HEK293 (cell line): ENCODE results near the gene MCF2L.

Source experiments
- CTCF ChIA-PET: fragments of 350-600 bp; formaldehyde crosslinking; extraction: SDS; loops from one replicate; lab custom pipeline; 2021; ENCODE audit warnings: antibody characterized with exemption; lab: Yijun Ruan, JAX
- POLR2A ChIA-PET: fragments of 300-600 bp; formaldehyde crosslinking; extraction: SDS; loops from one replicate; lab custom pipeline; 2020; ENCODE audit warnings: antibody characterized with exemption, inconsistent platforms; lab: Yijun Ruan, JAX
- H3K27ac ChIP-seq: fragments of 200-500 bp; sonication (Bioruptor generic); 2 replicates; pipeline ENCODE4 v1.5.1; 2014; ENCODE audit warnings: low read depth, low read length, control low read depth, inconsistent platforms; ENCODE audit errors: extremely low read depth
- H3K36me3 ChIP-seq, 2 experiments: fragments of 200-500 bp in 1 of 2; sonication (Bioruptor generic) in 1 of 2; 1 replicate in 1 of 2; 2 replicates in 1 of 2; pipeline ENCODE4 v1.5.1; 2014 to 2017; ENCODE audit warnings: inconsistent platforms in 2 of 2, low read length in 2 of 2; ENCODE audit not compliant: control insufficient read depth in 2 of 2, insufficient read depth in 1 of 2
- H3K4me1 ChIP-seq: fragments of 200-500 bp; sonication (Bioruptor generic); 2 replicates; pipeline ENCODE4 v1.5.1; 2014; ENCODE audit warnings: mild to moderate bottlenecking, low read length, inconsistent platforms; ENCODE audit not compliant: control insufficient read depth, insufficient read depth
- H3K4me3 ChIP-seq: 2 replicates; pipeline ENCODE4 v1.5.1; 2011; ENCODE audit warnings: low read depth, mild to moderate bottlenecking, control low read depth, low read length, moderate library complexity
- H3K9me3 ChIP-seq: fragments of 200-500 bp; sonication (Bioruptor generic); 2 replicates; pipeline ENCODE4 v1.5.1; 2014; ENCODE audit warnings: low read depth, low read length, inconsistent platforms; ENCODE audit not compliant: control insufficient read depth, insufficient read depth
- KLF8 ChIP-seq: fragments of 450-650 bp; formaldehyde crosslinking; IDR thresholded peaks from 2 replicates; pipeline ENCODE4 v1.5.1; 2016; ENCODE audit warnings: missing biosample characterization, missing genetic modification characterization
- MZF1 ChIP-seq: fragments of 450-650 bp; formaldehyde crosslinking; IDR thresholded peaks from 2 replicates; pipeline ENCODE4 v1.5.1; 2017; ENCODE audit warnings: missing biosample characterization, missing genetic modification characterization, borderline replicate concordance
- PRDM6 ChIP-seq: fragments of 450-650 bp; formaldehyde crosslinking; IDR thresholded peaks from 2 replicates; pipeline ENCODE4 v1.5.1; 2017; ENCODE audit warnings: missing biosample characterization, missing genetic modification characterization
- SCRT2 ChIP-seq: fragments of 450-650 bp; formaldehyde crosslinking; IDR thresholded peaks from 2 replicates; pipeline ENCODE4 v1.5.1; 2016; ENCODE audit warnings: missing biosample characterization, missing genetic modification characterization
- SP3 ChIP-seq: fragments of 450-650 bp; formaldehyde crosslinking; IDR thresholded peaks from 2 replicates; pipeline ENCODE4 v1.5.1; 2016; ENCODE audit warnings: missing biosample characterization, missing genetic modification characterization
- ZNF140 ChIP-seq: fragments of 450-650 bp; formaldehyde crosslinking; IDR thresholded peaks from 2 replicates; pipeline ENCODE4 v1.5.1; 2016; ENCODE audit warnings: missing biosample characterization, missing genetic modification characterization
- ZNF155 ChIP-seq: fragments of 450-650 bp; formaldehyde crosslinking; IDR thresholded peaks from 2 replicates; pipeline ENCODE4 v1.5.1; 2016; ENCODE audit warnings: missing biosample characterization, missing genetic modification characterization
- ZNF391 ChIP-seq: fragments of 450-650 bp; formaldehyde crosslinking; IDR thresholded peaks from 2 replicates; pipeline ENCODE4 v1.5.1; 2016; ENCODE audit warnings: low read depth, missing biosample characterization, missing genetic modification characterization, borderline replicate concordance
- ZNF548 ChIP-seq: fragments of 450-650 bp; formaldehyde crosslinking; IDR thresholded peaks from 2 replicates; pipeline ENCODE4 v1.5.1; 2016; ENCODE audit warnings: missing biosample characterization, missing genetic modification characterization
- ZNF571 ChIP-seq: fragments of 450-650 bp; formaldehyde crosslinking; IDR thresholded peaks from 2 replicates; pipeline ENCODE4 v1.5.0; 2017; ENCODE audit warnings: missing biosample characterization, missing genetic modification characterization
- ZNF629 ChIP-seq: fragments of 450-650 bp; formaldehyde crosslinking; IDR thresholded peaks from 2 replicates; pipeline ENCODE4 v1.5.1; 2017; ENCODE audit warnings: missing biosample characterization, missing genetic modification characterization
- ZNF658 ChIP-seq: fragments of 450-650 bp; formaldehyde crosslinking; IDR thresholded peaks from 2 replicates; pipeline ENCODE4; 2016; ENCODE audit warnings: missing biosample characterization, missing genetic modification characterization
- ZNF768 ChIP-seq: fragments of 450-650 bp; formaldehyde crosslinking; IDR thresholded peaks from 2 replicates; pipeline ENCODE4 v1.5.1; 2018; ENCODE audit warnings: missing biosample characterization, mild to moderate bottlenecking, missing genetic modification characterization
- TF ChIP-seq, protein P1 (sequence below): fragments of 450-650 bp; formaldehyde crosslinking; IDR thresholded peaks from 2 replicates; pipeline ENCODE4 v1.5.1; 2016; ENCODE audit warnings: missing biosample characterization, missing genetic modification characterization
- TF ChIP-seq, protein P2 (sequence below): IDR thresholded peaks from 2 replicates; pipeline ENCODE4 v1.6.1; 2011; ENCODE audit warnings: mild to moderate bottlenecking, low read depth, low read length, borderline replicate concordance
- TF ChIP-seq, protein P3 (sequence below): fragments of 450-650 bp; formaldehyde crosslinking; IDR thresholded peaks from 2 replicates; pipeline ENCODE4 v1.5.1; 2016; ENCODE audit warnings: missing biosample characterization, missing genetic modification characterization
- TF ChIP-seq, protein P4 (sequence below): fragments of 450-650 bp; formaldehyde crosslinking; IDR thresholded peaks from 2 replicates; pipeline ENCODE4 v1.5.1; 2016; ENCODE audit warnings: missing biosample characterization, missing genetic modification characterization

MCF2L gene

GRCh38 chr13:113026391-113026910 is 57.4 kb downstream of the MCF2L start:
- CTCF ChIA-PET = interaction anchor here (0.6 to 3.9 kb wide), 5 partner anchors 14 to 128 kb away, joined by 3 to 42 read pairs (median 4); no protein-coding TSS in a partner anchor
- no peak overlapping the region for H3K27ac ChIP-seq
- H3K4me1 ChIP-seq = no peaks in the 10 kb centered on the region
- no peaks in the 10 kb centered on the region for H3K36me3 ChIP-seq
- H3K4me3 ChIP-seq = no peak overlapping the region
- H3K9me3 ChIP-seq = no peaks in the 10 kb centered on the region
- POLR2A ChIA-PET = no interaction called here
- TF ChIP-seq ZNF629 (tag by site-specific recombination) (no peak), ZNF155 (no peak), SP3 (tag by site-specific recombination) (no peak), KLF8 (tag by site-specific recombination) (no peak), ZNF658 (no peak), SCRT2 (tag by site-specific recombination) (no peak), ZNF391 (no peak), ZNF768 (tag by site-specific recombination) (no peak), MZF1 (tag by site-specific recombination) (no peak), ZNF548 (tag by site-specific recombination) (no peak), PRDM6 (tag by site-specific recombination) (no peak), ZNF140 (tag by site-specific recombination) (no peak), ZNF571 (tag by site-specific recombination) (no peak)
- TF ChIP-seq, protein P1, sequence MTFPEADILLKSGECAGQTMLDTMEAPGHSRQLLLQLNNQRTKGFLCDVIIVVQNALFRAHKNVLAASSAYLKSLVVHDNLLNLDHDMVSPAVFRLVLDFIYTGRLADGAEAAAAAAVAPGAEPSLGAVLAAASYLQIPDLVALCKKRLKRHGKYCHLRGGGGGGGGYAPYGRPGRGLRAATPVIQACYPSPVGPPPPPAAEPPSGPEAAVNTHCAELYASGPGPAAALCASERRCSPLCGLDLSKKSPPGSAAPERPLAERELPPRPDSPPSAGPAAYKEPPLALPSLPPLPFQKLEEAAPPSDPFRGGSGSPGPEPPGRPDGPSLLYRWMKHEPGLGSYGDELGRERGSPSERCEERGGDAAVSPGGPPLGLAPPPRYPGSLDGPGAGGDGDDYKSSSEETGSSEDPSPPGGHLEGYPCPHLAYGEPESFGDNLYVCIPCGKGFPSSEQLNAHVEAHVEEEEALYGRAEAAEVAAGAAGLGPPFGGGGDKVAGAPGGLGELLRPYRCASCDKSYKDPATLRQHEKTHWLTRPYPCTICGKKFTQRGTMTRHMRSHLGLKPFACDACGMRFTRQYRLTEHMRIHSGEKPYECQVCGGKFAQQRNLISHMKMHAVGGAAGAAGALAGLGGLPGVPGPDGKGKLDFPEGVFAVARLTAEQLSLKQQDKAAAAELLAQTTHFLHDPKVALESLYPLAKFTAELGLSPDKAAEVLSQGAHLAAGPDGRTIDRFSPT (tag by site-specific recombination) = no peak
- TF ChIP-seq, protein P2, sequence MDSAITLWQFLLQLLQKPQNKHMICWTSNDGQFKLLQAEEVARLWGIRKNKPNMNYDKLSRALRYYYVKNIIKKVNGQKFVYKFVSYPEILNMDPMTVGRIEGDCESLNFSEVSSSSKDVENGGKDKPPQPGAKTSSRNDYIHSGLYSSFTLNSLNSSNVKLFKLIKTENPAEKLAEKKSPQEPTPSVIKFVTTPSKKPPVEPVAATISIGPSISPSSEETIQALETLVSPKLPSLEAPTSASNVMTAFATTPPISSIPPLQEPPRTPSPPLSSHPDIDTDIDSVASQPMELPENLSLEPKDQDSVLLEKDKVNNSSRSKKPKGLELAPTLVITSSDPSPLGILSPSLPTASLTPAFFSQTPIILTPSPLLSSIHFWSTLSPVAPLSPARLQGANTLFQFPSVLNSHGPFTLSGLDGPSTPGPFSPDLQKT = no peak
- TF ChIP-seq, protein P3, sequence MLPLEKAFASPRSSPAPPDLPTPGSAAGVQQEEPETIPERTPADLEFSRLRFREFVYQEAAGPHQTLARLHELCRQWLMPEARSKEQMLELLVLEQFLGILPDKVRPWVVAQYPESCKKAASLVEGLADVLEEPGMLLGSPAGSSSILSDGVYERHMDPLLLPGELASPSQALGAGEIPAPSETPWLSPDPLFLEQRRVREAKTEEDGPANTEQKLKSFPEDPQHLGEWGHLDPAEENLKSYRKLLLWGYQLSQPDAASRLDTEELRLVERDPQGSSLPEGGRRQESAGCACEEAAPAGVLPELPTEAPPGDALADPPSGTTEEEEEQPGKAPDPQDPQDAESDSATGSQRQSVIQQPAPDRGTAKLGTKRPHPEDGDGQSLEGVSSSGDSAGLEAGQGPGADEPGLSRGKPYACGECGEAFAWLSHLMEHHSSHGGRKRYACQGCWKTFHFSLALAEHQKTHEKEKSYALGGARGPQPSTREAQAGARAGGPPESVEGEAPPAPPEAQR (tag by site-specific recombination) = no peak
- TF ChIP-seq, protein P4, sequence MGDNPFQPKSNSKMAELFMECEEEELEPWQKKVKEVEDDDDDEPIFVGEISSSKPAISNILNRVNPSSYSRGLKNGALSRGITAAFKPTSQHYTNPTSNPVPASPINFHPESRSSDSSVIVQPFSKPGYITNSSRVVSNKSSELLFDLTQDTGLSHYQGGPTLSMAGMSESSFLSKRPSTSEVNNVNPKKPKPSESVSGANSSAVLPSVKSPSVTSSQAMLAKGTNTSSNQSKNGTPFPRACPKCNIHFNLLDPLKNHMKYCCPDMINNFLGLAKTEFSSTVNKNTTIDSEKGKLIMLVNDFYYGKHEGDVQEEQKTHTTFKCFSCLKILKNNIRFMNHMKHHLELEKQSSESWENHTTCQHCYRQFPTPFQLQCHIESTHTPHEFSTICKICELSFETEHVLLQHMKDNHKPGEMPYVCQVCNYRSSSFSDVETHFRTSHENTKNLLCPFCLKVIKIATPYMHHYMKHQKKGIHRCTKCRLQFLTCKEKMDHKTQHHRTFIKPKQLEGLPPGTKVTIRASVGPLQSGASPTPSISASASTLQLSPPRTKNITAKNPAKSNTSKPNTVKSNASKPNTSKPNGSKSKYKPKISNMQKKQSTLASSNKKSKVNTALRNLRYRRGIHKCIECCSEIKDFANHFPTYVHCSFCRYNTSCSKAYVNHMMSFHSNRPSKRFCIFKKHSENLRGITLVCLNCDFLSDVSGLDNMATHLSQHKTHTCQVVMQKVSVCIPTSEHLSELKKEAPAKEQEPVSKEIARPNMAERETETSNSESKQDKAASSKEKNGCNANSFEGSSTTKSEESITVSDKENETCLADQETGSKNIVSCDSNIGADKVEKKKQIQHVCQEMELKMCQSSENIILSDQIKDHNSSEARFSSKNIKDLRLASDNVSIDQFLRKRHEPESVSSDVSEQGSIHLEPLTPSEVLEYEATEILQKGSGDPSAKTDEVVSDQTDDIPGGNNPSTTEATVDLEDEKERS (tag by site-specific recombination) = no peak
